Testis (tissue), 3 donors: ENCODE data around the gene MYO5B. TPM values are rescaled to one million over a fixed set of nuclear protein-coding genes. Genes with fewer than 3 reads are reported as not detected.
"Not testable (repeated sequence)": the region's sequence is repeated elsewhere in the genome, so short reads cannot be mapped to it uniquely, and the experiment has no call there.

Experiments
- DNase-seq: peaks from one replicate; pipeline ENCODE4 v3.0.0-alpha.2; 2019
- H3K27ac ChIP-seq, 2 donors: fragments of 200-600 bp; sonication (generic); one replicate each; pipeline ENCODE4 v1.5.1; 2019
- H3K27me3 ChIP-seq: fragments of 200-600 bp; sonication (generic); one replicate; pipeline ENCODE4 v1.5.1; 2019
- H3K36me3 ChIP-seq: fragments of 200-600 bp; sonication (generic); one replicate; pipeline ENCODE4 v1.5.1; 2017; ENCODE audit warnings: low read depth; ENCODE audit errors: missing control alignments
- H3K4me1 ChIP-seq: fragments of 200-600 bp; sonication (generic); one replicate; pipeline ENCODE4 v1.5.1; 2019
- H3K4me3 ChIP-seq, 2 donors: fragments of 200-600 bp; sonication (generic); one replicate each; pipeline ENCODE4 v1.5.1; 2017 to 2019
- H3K9me3 ChIP-seq: fragments of 200-600 bp; sonication (generic); one replicate; pipeline ENCODE4 v1.5.1; 2017
- CTCF ChIP-seq, 3 experiments: fragments of 450-650 bp in 2 of 3; fragments of 200-600 bp in 1 of 3; sonication (generic) in 1 of 3; IDR thresholded peaks; one replicate each; pipeline ENCODE4 v1.5.1; 2016 to 2019; ENCODE audit warnings: antibody characterized with exemption in 3 of 3, mild to moderate bottlenecking in 2 of 3, moderate library complexity in 1 of 3
- POLR2A ChIP-seq: fragments of 450-650 bp; IDR thresholded peaks from one replicate; pipeline ENCODE4 v1.6.1; 2017; ENCODE audit warnings: antibody characterized with exemption, mild to moderate bottlenecking, moderate library complexity
- WGBS, 2 donors: methylation state at CpG; one replicate each; pipeline ENCODE4 v1.1.5; 2018; 5-methylcytosine and 5-hydroxymethylcytosine counted together
- intact Hi-C: fragments of 100-400 bp; cut with DNase I; formaldehyde crosslinking; loops from one replicate; pipeline ENCODE4 v1.15.1; 2023; ENCODE audit warnings: low total_unique reads
- polyA plus RNA-seq: library from polyadenylated mRNA; stranded (reverse); fragments of 350-450 nt; fragmentation: Illumina TruSeq; extraction: RNeasy Lipid Tissue Mini Kit (QIAGEN cat#74804); gene quantifications from one replicate; pipeline ENCODE4 v1.2.3, GENCODE V29; 2014; ENCODE audit warnings: low read depth, low replicate concordance; ENCODE audit not compliant: insufficient read depth
- total RNA-seq, 2 donors: library from RNA; depleted of rRNA; stranded (reverse); fragments of >200 nt; gene quantifications; one replicate each; pipeline ENCODE4 v1.2.3, GENCODE V29; 2016

Gene MYO5B
- total and polyA plus RNA-seq, 3 donors from 2014 or later: 24.8 to 31.8 (median 26.1) TPM

GRCh38 chr18:49892148-49892924 is 302.6 kb downstream of the MYO5B start:
- no peak for DNase-seq
- Histone ChIP-seq H3K27ac (no peak overlapping the region), H3K36me3 (no peaks in the 10 kb centered on the region), H3K4me3 (no peak overlapping the region), H3K4me1 (no peaks in the 10 kb centered on the region), H3K9me3 (no peaks in the 10 kb centered on the region), H3K27me3 (no peaks in the 10 kb centered on the region)
- intact Hi-C loops: no loop called here
- 73 to 81% methylated on average over 15 of the region's 15 CpGs for WGBS, 2 donors
- TF ChIP-seq POLR2A (no peak), CTCF (IDR thresholded peaks at IDR 0.05) (no peak)

GRCh38 chr18:49890041-49890440 is 304.9 kb downstream of the MYO5B start:
- DNase-seq: no peak
- Histone ChIP-seq H3K9me3 (no peaks in the 10 kb centered on the region), H3K4me1 (no peaks in the 10 kb centered on the region), H3K27me3 (no peaks in the 10 kb centered on the region), H3K36me3 (no peaks in the 10 kb centered on the region), H3K4me3 (no peak overlapping the region), H3K27ac (no peak overlapping the region)
- intact Hi-C loops: no loop called here
- TF ChIP-seq POLR2A (no peak), CTCF (IDR thresholded peaks at IDR 0.05) (no peak)

- H3K4me3 ChIP-seq, H3K4me1 ChIP-seq, H3K9me3 ChIP-seq, H3K27ac ChIP-seq, DNase-seq, intact Hi-C loops, H3K27me3 ChIP-seq, H3K36me3 ChIP-seq: not testable (repeated sequence)
- WGBS, 2 donors: 40 to 65% methylated on average over 2 of the region's 2 CpGs
These were observed 305.4 kb downstream of the MYO5B start for GRCh38 chr18:49889552-49889951.

GRCh38 chr18:49886891-49887764 is 307.8 kb downstream of the MYO5B start:
- H3K36me3 ChIP-seq: no peaks in the 10 kb centered on the region
- H3K27me3 ChIP-seq: no peaks in the 10 kb centered on the region
- no peak overlapping the region for H3K27ac ChIP-seq
- H3K4me1 ChIP-seq: no peaks in the 10 kb centered on the region
- TF ChIP-seq POLR2A (no peak), CTCF (IDR thresholded peaks at IDR 0.05) (no peak)
- intact Hi-C loops: no loop called here
- 59 to 66% methylated on average over 10 of the region's 10 CpGs for WGBS, 2 donors
- DNase-seq: no peak
- no peaks in the 10 kb centered on the region for H3K9me3 ChIP-seq
- no peak overlapping the region for H3K4me3 ChIP-seq

- 90 to 92% methylated on average over 2 of the region's 2 CpGs for WGBS, 2 donors
- TF ChIP-seq POLR2A (no peak), CTCF (IDR thresholded peaks at IDR 0.05) (no peak)
- H3K27ac ChIP-seq: no peak overlapping the region
These were observed 310.0 kb downstream of the MYO5B start for GRCh38 chr18:49884959-49885358.

More at GRCh38 chr18:49884959-49885358, 310.0 kb downstream of the MYO5B start:
- Histone ChIP-seq H3K27me3 (no peaks in the 10 kb centered on the region), H3K36me3 (no peaks in the 10 kb centered on the region), H3K4me1 (no peaks in the 10 kb centered on the region), H3K9me3 (no peaks in the 10 kb centered on the region), H3K4me3 (no peak overlapping the region)
- DNase-seq: no peak
- intact Hi-C loops: no loop called here
